ENCODE measurements around the gene PRR15L.

- TF ChIP-seq POLR2A (IDR thresholded peaks at IDR 0.05) (no peak), CTCF (IDR thresholded peaks at IDR 0.05) (no peak)
Measured at GRCh38 chr17:47969930-47970724, 12.4 kb upstream of the PRR15L start.

Measured in thyroid gland (tissue), 4 donors.